ENCODE measurements around the gene NRP2.

The NRP2 gene

GRCh38 chr2:205816268-205816667 is 134.0 kb downstream of the NRP2 start:
- no peak for DNase-seq

DNA sequence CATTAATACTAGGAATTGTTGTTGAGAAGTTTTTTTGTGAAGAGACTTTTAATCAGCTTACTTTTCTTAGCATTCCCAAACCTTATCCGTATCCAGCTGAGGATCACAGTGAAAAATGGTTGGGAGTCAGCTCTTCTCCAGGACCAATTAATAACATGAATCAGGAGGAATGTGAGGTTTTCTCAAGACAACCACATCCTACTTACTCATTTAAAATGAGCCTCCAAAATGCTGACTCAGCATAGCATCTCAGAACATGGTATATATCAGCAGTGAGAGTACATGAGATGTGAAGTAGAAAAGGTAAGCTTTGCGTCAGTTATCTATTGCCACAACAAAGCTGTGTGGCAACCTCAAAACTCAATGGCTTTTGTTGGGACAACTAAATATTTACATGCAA is 140.3 kb downstream of the NRP2 start:
- no peak for DNase-seq

GRCh38 chr2:205827809-205828365 is 145.6 kb downstream of the NRP2 start:
- no peak for DNase-seq

GRCh38 chr2:205833864-205834263 is 151.6 kb downstream of the NRP2 start:
- DNase-seq, result no peak

- DNase-seq, result no peak
Observed at GRCh38 chr2:205834796-205835195, 152.5 kb downstream of the NRP2 start.

GRCh38 chr2:205835251-205835791 is 153.0 kb downstream of the NRP2 start:
- no peak for DNase-seq

GRCh38 chr2:205835923-205836322 is 153.6 kb downstream of the NRP2 start:
- no peak for DNase-seq

DNA sequence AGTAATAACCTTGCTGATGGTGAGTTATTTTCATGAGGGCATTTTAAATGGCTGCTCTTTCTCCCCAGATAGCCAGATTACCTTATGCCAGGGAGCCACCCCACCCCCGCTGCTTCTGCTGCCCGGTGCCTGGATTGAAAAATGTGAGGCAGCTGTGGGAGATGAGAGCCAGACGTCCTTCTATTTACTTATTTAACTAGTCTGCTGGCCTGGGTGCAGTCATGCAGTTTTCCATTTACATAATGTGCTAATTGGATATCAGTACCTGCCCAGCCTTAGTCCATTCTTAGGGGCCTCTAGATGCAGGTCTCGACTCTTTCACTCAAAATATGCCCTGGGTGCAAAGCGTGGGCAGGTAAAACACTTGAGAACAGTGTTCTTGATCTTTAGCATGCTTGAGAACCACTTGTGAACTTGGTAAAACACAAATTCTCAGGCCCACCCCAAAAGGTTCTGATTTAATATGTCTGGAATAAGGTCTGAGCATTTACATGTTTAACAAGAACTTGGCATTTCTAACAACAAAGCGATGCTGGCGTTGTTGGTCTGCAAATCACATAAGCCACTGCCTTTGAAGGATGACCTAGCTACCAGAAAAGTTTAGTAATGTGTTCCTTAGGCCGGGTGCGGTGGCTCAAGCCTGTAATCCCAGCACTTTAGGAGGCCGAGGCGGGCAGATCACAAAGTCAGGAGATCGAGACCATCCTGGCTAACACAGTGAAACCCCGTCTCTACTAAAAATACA is 154.3 kb downstream of the NRP2 start:
- no peak for DNase-seq

DNA sequence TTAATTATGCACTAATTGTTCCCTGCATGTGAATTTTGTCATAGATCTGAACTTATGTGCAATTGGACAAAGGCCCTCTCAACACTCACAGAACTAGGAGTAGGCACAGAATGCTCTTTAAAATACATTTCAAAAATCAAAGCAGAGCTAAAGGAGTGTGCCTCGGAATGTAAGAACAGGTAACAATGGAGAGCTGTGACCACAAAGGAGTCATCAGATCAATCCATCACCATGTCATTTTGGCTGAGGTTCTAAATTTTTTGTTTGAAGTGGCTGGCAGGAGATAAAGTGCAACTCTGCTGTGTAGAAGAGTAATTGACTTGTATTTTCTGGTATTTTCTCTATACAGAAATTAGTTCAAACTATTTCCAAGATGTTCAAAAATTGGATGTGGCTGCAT is 155.4 kb downstream of the NRP2 start:
- DNase-seq, result no peak

GRCh38 chr2:205845446-205845845 is 163.1 kb downstream of the NRP2 start:
- DNase-seq, result no peak
